ENCODE measurements around the gene NFYA. TPM values are rescaled to one million over a fixed set of nuclear protein-coding genes. Genes with fewer than 3 reads are reported as not detected.

The NFYA gene
- total RNA-seq, 1 donor from 2014 or later: 18.8 TPM

GRCh38 chr6:41119508-41119907 is 46.7 kb downstream of the NFYA start:
- peaks cover 5% of the 10 kb centered on the region for H3K36me3 Mint-ChIP-seq (ENCODE audit: low read depth)
- H3K4me3 Mint-ChIP-seq (ENCODE audit: unreplicated experiment): no peak overlapping the region
- H3K27me3 Mint-ChIP-seq (ENCODE audit: low read depth): no peaks in the 10 kb centered on the region
- H3K9me3 Mint-ChIP-seq (ENCODE audit: low read depth): no peaks in the 10 kb centered on the region
- no peaks in the 10 kb centered on the region for H3K4me1 Mint-ChIP-seq (ENCODE audit: low read depth)
- no peak for TF ChIP-seq CTCF (IDR thresholded peaks at IDR 0.05)
- no peak for DNase-seq (ENCODE audit: low spot score)
- H3K27ac Mint-ChIP-seq (ENCODE audit: unreplicated experiment): no peak overlapping the region

GRCh38 chr6:41120058-41120457 is 47.3 kb downstream of the NFYA start:
- no peaks in the 10 kb centered on the region for H3K9me3 Mint-ChIP-seq (ENCODE audit: low read depth)
- no peaks in the 10 kb centered on the region for H3K4me1 Mint-ChIP-seq (ENCODE audit: low read depth)
- H3K27me3 Mint-ChIP-seq (ENCODE audit: low read depth): no peaks in the 10 kb centered on the region
- H3K4me3 Mint-ChIP-seq (ENCODE audit: unreplicated experiment): no peak overlapping the region
- no peak overlapping the region for H3K27ac Mint-ChIP-seq (ENCODE audit: unreplicated experiment)
- TF ChIP-seq CTCF (IDR thresholded peaks at IDR 0.05): no peak
- DNase-seq (ENCODE audit: low spot score): no peak
- peaks cover 9% of the 10 kb centered on the region for H3K36me3 Mint-ChIP-seq (ENCODE audit: low read depth)

- no peak overlapping the region for H3K27ac Mint-ChIP-seq (ENCODE audit: unreplicated experiment)
- H3K9me3 Mint-ChIP-seq (ENCODE audit: low read depth): no peaks in the 10 kb centered on the region
- H3K27me3 Mint-ChIP-seq (ENCODE audit: low read depth): no peaks in the 10 kb centered on the region
- no peak overlapping the region for H3K4me3 Mint-ChIP-seq (ENCODE audit: unreplicated experiment)
- no peak for DNase-seq (ENCODE audit: low spot score)
- H3K4me1 Mint-ChIP-seq (ENCODE audit: low read depth): no peaks in the 10 kb centered on the region
- no peak for TF ChIP-seq CTCF (IDR thresholded peaks at IDR 0.05)
- peaks cover 9% of the 10 kb centered on the region for H3K36me3 Mint-ChIP-seq (ENCODE audit: low read depth)
Measured at GRCh38 chr6:41122373-41122772, 49.6 kb downstream of the NFYA start.

GRCh38 chr6:41122918-41123317 is 50.1 kb downstream of the NFYA start:
- no peak overlapping the region for H3K27ac Mint-ChIP-seq (ENCODE audit: unreplicated experiment)
- DNase-seq (ENCODE audit: low spot score): no peak
- H3K9me3 Mint-ChIP-seq (ENCODE audit: low read depth): no peaks in the 10 kb centered on the region
- no peak for TF ChIP-seq CTCF (IDR thresholded peaks at IDR 0.05)
- no peaks in the 10 kb centered on the region for H3K4me1 Mint-ChIP-seq (ENCODE audit: low read depth)
- H3K4me3 Mint-ChIP-seq (ENCODE audit: unreplicated experiment): no peak overlapping the region
- peaks cover 9% of the 10 kb centered on the region for H3K36me3 Mint-ChIP-seq (ENCODE audit: low read depth)
- no peaks in the 10 kb centered on the region for H3K27me3 Mint-ChIP-seq (ENCODE audit: low read depth)

GRCh38 chr6:41125282-41125681 is 52.5 kb downstream of the NFYA start:
- H3K27ac Mint-ChIP-seq (ENCODE audit: unreplicated experiment): no peak overlapping the region
- no peak for DNase-seq (ENCODE audit: low spot score)
- no peak overlapping the region for H3K4me3 Mint-ChIP-seq (ENCODE audit: unreplicated experiment)
- no peaks in the 10 kb centered on the region for H3K9me3 Mint-ChIP-seq (ENCODE audit: low read depth)
- no peaks in the 10 kb centered on the region for H3K4me1 Mint-ChIP-seq (ENCODE audit: low read depth)
- no peaks in the 10 kb centered on the region for H3K27me3 Mint-ChIP-seq (ENCODE audit: low read depth)
- no peak for TF ChIP-seq CTCF (IDR thresholded peaks at IDR 0.05)
- peaks cover 10% of the 10 kb centered on the region for H3K36me3 Mint-ChIP-seq (ENCODE audit: low read depth)

All from chondrocyte (in vitro differentiated cells).